Glomerular visceral epithelial cell (primary cell): ENCODE results near the gene SUPT6H.

Experiments used
- DNase-seq: peaks from one replicate; pipeline ENCODE4 v3.0.0-alpha.2; 2016; ENCODE audit errors: extremely low spot score

SUPT6H gene

GRCh38 chr17:28661635-28662526 is at the start of gene SUPT6H, which contains the start of gene SDF2:
SUPT6H (plus strand) TSS chr17:28662205; CDS start chr17:28673402, 11,197 bp downstream.
SDF2 (minus strand) TSS chr17:28661906; CDS start chr17:28661876, 30 bp downstream.
- DNase-seq = peak; percentile 82

GRCh38 chr17:28612531-28612930 is 49.5 kb upstream of the SUPT6H start:
- no peak for DNase-seq

- peak; percentile 31 for DNase-seq
These were observed 48.8 kb upstream of the SUPT6H start for GRCh38 chr17:28612936-28613872.

GRCh38 chr17:28613931-28614381 is 48.0 kb upstream of the SUPT6H start, which contains the start of gene RSKR:
RSKR (minus strand) TSS chr17:28614185; CDS start chr17:28614161, 24 bp downstream.
- DNase-seq = no peak

- DNase-seq = no peak
These were observed 46.6 kb upstream of the SUPT6H start for GRCh38 chr17:28615260-28615940.

- DNase-seq = no peak
These were observed 45.7 kb upstream of the SUPT6H start for GRCh38 chr17:28616281-28616680.

GRCh38 chr17:28618464-28618863 is 43.5 kb upstream of the SUPT6H start:
- DNase-seq = no peak

GRCh38 chr17:28620010-28620409 is 42.0 kb upstream of the SUPT6H start:
- no peak for DNase-seq

- DNase-seq = no peak
These were observed 39.8 kb upstream of the SUPT6H start for GRCh38 chr17:28622186-28622585.

- DNase-seq = no peak
These were observed 38.3 kb upstream of the SUPT6H start for GRCh38 chr17:28623696-28624095.

- DNase-seq = no peak
These were observed 37.9 kb upstream of the SUPT6H start for GRCh38 chr17:28624148-28624547.

- no peak for DNase-seq
These were observed 35.2 kb upstream of the SUPT6H start for GRCh38 chr17:28626818-28627217.

- no peak for DNase-seq
These were observed 27.7 kb upstream of the SUPT6H start for GRCh38 chr17:28634206-28634865.

GRCh38 chr17:28635506-28635905 is 26.5 kb upstream of the SUPT6H start:
- no peak for DNase-seq

GRCh38 chr17:28641579-28641978 is 20.4 kb upstream of the SUPT6H start:
- no peak for DNase-seq

- DNase-seq = peak; percentile 59
These were observed 17.8 kb upstream of the SUPT6H start for GRCh38 chr17:28643983-28644786.

- DNase-seq = peak; percentile 96
These were observed 17.0 kb upstream of the SUPT6H start, which contains the start of gene BLTP2 for GRCh38 chr17:28644787-28645575. BLTP2 (minus strand) TSS chr17:28645158; CDS start chr17:28645056, 102 bp downstream.

GRCh38 chr17:28645576-28645939 is 16.4 kb upstream of the SUPT6H start:
- DNase-seq = no peak

GRCh38 chr17:28646039-28646754 is 15.8 kb upstream of the SUPT6H start:
- no peak for DNase-seq
